Large intestine (tissue), 3 donors: ENCODE measurements around the gene NSD2. TPM values are rescaled to one million over a fixed set of nuclear protein-coding genes. Genes with fewer than 3 reads are reported as not detected.
"Not testable (repeated sequence)": the region's sequence is repeated elsewhere in the genome, so short reads cannot be mapped to it uniquely, and the experiment has no call there.

Experiments
- DNase-seq, 2 donors: peaks; one replicate each; pipeline versions ENCODE4 v3.0.0 to v3.0.0-alpha.2; 2013
- H3K27ac ChIP-seq: one replicate; pipeline ENCODE4 v1.5.1; 2013; ENCODE audit warnings: low read length
- H3K27me3 ChIP-seq: 2 replicates; pipeline ENCODE4 v1.6.1; 2013; ENCODE audit warnings: low read length; ENCODE audit not compliant: control insufficient read depth, insufficient read depth
- H3K36me3 ChIP-seq: 2 replicates; pipeline ENCODE4 v1.6.1; 2013; ENCODE audit warnings: low read length; ENCODE audit not compliant: control insufficient read depth, insufficient read depth
- H3K4me1 ChIP-seq: one replicate; pipeline ENCODE4 v1.6.1; 2013; ENCODE audit warnings: low read length; ENCODE audit not compliant: control insufficient read depth, insufficient read depth
- H3K4me3 ChIP-seq: one replicate; pipeline ENCODE4 v1.5.1; 2013; ENCODE audit warnings: low read length
- H3K9me3 ChIP-seq: one replicate; pipeline ENCODE4 v1.6.1; 2013; ENCODE audit warnings: mild to moderate bottlenecking, low read depth, low read length, moderate library complexity; ENCODE audit not compliant: control insufficient read depth
- WGBS: methylation state at CpG from one replicate; pipeline ENCODE4 v1.1.5; 2013; ENCODE audit warnings: low lambda C conversion rate; ENCODE audit not compliant: insufficient coverage; 5-methylcytosine and 5-hydroxymethylcytosine counted together
- polyA plus RNA-seq: library from polyadenylated mRNA; unstranded; fragments of 120-200 nt; gene quantifications from one replicate; pipeline ENCODE4 v1.2.1, GENCODE V29; 2013

Gene NSD2
- polyA plus RNA-seq, 1 donor, result 49.6 TPM

DNA sequence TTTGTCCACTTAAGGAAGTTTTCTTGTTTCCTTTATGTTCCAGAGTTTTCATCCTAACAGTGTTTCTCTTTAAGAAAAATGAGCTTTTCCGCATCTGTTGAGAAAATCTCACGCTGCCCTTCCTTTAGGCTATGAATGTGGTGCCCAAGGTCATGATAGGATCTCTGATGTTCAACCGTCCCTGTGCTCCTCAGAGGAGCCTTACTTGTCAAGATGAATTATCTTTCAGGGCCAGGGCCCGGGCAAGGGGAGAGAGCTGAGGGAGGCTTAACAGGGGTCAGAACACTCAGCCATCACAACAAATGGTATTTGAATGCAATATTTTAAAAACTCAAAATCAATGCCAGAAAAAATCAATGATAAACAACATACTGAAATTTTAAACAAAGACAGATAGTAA is 143.8 kb downstream of the NSD2 start:
- no peaks in the 10 kb centered on the region for H3K9me3 ChIP-seq

DNA sequence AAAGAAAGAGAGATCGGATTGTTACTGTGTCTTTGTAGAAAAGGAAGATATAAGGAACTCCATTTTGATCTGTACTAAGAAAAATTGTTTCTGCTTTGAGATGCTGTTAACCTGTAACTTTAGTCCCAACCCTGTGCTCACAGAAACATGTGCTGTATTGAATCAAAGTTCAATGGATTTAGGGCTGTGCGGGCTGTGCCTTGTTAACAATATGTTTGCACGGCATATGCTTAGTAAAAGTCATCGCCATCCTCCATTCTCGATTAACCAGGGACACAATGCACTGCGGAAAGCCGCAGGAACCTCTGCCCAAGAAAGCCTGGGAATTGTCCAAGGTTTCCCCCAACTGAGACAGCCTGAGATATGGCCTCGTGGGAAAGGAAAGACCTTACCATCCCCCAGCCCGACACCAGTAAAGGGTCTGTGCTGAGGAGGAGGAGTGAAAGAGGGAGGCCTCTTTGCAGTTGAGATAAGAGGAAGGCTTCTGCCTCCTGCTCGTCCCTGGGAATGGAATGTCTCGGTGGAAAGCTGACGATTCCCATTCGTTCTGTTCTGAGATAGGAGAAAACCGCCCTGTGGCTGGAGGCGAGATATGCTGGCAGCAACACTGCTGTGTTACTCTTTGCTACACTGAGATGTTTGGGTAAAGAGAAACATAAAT is 150.3 kb downstream of the NSD2 start:
- Histone ChIP-seq H3K4me1 (peaks cover 13% of the 10 kb centered on the region), H3K27ac (peak overlapping the region; percentile 79)
- not testable (repeated sequence) for H3K4me3 ChIP-seq, H3K9me3 ChIP-seq, H3K36me3 ChIP-seq, H3K27me3 ChIP-seq
- DNase-seq, result peak; percentile 50 to 86
- WGBS, result 57% methylated on average over 1 of the region's 15 CpGs

More for the DNA sequence above, 143.8 kb downstream of the NSD2 start:
- no peak for DNase-seq
- no peaks in the 10 kb centered on the region for H3K27me3 ChIP-seq
- WGBS, result no CpG with 5 or more reads among the region's 4 CpGs
- no peak overlapping the region for H3K4me3 ChIP-seq
- H3K4me1 ChIP-seq, result no peaks in the 10 kb centered on the region
- H3K27ac ChIP-seq, result no peak overlapping the region
- H3K36me3 ChIP-seq, result no peaks in the 10 kb centered on the region

DNA sequence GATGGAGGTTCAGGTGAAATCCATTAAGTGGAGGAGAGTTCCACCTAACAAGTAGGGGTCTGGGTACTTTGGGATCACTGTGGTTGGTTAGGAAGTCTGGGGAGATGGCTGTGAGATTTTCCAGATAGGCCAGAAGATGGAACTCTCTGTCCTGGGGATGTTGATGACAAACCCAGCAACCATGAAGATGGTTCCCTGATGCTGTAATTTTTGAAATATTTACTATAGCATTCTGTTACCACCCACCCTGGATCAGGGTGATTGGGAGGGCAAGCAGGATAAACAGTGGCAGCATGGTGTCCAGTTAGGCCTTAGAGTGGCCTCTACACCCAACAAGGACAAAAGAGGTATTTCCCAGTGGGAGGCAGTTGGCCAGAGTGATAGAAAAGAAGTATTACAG is 153.5 kb downstream of the NSD2 start:
- peaks cover 6% of the 10 kb centered on the region for H3K9me3 ChIP-seq
- H3K4me3 ChIP-seq, result no peak overlapping the region
- H3K27ac ChIP-seq, result no peak overlapping the region
- H3K36me3 ChIP-seq, result no peaks in the 10 kb centered on the region
- no peak for DNase-seq
- H3K4me1 ChIP-seq, result peaks cover 13% of the 10 kb centered on the region
- H3K27me3 ChIP-seq, result no peaks in the 10 kb centered on the region

DNA sequence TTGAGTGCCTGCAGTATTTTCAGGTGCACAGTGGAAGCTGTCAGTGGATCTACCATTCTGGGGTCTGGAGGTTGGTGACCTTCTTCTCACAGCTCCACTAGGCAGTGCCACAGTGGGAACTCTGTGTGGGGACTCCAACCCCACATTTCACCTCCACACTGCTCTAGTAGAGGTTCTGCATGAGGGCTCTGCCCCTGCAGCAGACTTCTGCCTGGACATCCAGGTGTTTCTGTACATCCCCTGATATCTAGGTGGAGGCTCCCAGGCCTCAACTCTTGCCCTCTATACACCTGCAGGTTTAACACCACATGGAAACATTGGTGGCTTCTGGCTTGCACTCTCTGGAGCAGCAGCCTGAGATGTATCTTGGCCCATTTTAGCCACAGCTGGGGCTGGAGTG is 154.6 kb downstream of the NSD2 start:
- H3K27me3 ChIP-seq, result no peaks in the 10 kb centered on the region
- H3K36me3 ChIP-seq, result no peaks in the 10 kb centered on the region
- peaks cover 6% of the 10 kb centered on the region for H3K9me3 ChIP-seq
- no peak overlapping the region for H3K4me3 ChIP-seq
- no peak overlapping the region for H3K27ac ChIP-seq
- DNase-seq, result no peak
- peaks cover 12% of the 10 kb centered on the region for H3K4me1 ChIP-seq

DNA sequence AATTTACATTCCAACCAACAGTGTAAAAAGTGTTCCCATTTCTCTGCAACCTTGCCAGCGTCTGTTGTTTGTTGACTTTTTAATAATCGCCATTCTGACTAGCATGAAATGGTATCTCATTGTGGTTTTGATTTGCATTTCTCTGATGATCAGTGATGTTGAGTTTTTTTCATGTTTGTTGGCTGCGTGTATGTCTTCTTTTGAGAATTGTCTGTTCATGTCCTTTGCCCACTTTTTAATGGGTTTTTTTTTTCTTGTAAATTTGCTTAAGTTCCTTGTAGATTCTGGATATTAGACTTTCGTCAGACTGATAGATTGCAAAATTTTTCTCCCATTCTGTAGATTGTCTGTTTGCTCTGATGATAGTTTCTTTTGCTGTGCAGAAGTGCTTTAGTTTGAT is 155.9 kb downstream of the NSD2 start:
- not testable (repeated sequence) for H3K9me3 ChIP-seq, H3K36me3 ChIP-seq, H3K4me3 ChIP-seq, H3K4me1 ChIP-seq, H3K27me3 ChIP-seq, H3K27ac ChIP-seq, DNase-seq
- WGBS, result 100% methylated on average over 2 of the region's 4 CpGs

DNA sequence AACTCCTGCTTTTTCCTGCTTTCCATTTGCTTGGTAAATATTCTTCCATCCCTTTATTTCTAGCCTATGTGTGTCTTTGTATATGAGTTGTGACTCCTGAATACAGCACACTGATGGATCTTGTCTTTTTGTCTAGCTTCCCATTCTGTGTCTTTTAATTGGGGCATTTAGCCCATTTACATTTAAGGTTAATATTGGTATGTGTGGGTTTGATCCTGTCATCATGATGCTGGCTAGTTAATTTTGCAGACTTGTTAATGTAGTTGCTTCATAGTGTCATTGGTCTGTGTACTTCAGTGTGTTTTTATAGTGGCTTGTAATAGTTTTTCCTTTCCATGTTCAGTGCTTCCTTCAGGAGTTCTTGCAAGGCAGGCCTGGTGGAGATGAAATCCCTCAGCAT is 160.0 kb downstream of the NSD2 start:
- H3K4me1 ChIP-seq, H3K36me3 ChIP-seq, DNase-seq, H3K27ac ChIP-seq, H3K9me3 ChIP-seq, H3K27me3 ChIP-seq, H3K4me3 ChIP-seq: not testable (repeated sequence)

Other genes starting within 250 kb of the NSD2 start
- gene FAM53A, start 187.1 kb upstream of the NSD2 start, polyA plus RNA-seq, result 0.84 TPM
- 42.9 TPM for gene SLBP, start 159.1 kb upstream of the NSD2 start, polyA plus RNA-seq
- 29.5 TPM for gene TMEM129, start 150.1 kb upstream of the NSD2 start, polyA plus RNA-seq
- 27.8 TPM for gene TACC3, start 149.9 kb upstream of the NSD2 start, polyA plus RNA-seq
- gene FGFR3, start 78.1 kb upstream of the NSD2 start, polyA plus RNA-seq, result 228 TPM
- 27.4 TPM for gene LETM1, start 15.2 kb upstream of the NSD2 start, polyA plus RNA-seq
- gene NELFA, start 137.6 kb downstream of the NSD2 start, polyA plus RNA-seq, result 37.3 TPM
- gene NAT8L, start 187.9 kb downstream of the NSD2 start, polyA plus RNA-seq, result 1.2 TPM